AG09309 (cell line): ENCODE data around the gene C7orf25.

Experiments
- DNase-seq: peaks from one replicate; pipeline ENCODE4 v3.0.0-alpha.2; 2010; ENCODE audit warnings: low read depth
- H3K4me3 ChIP-seq: 2 replicates; pipeline ENCODE4 v1.5.1; 2011; ENCODE audit warnings: mild to moderate bottlenecking, low read depth, low read length, moderate library complexity; ENCODE audit not compliant: control insufficient read depth
- CTCF ChIP-seq: IDR thresholded peaks from 2 replicates; pipeline ENCODE4 v1.5.1; 2011; ENCODE audit warnings: mild to moderate bottlenecking, low read depth, low read length, inconsistent platforms; ENCODE audit not compliant: insufficient read depth, control insufficient read depth; ENCODE audit errors: missing control alignments

C7orf25 gene

GRCh38 chr7:42935861-42936260, 24.0 kb upstream of the C7orf25 start:
- DNase-seq = no peak
- no peak overlapping the region for H3K4me3 ChIP-seq
- TF ChIP-seq CTCF = no peak

GRCh38 chr7:42934291-42934690, 22.4 kb upstream of the C7orf25 start:
- no peak overlapping the region for H3K4me3 ChIP-seq
- DNase-seq = no peak
- TF ChIP-seq CTCF = no peak

- H3K4me3 ChIP-seq = peak overlapping the region; percentile 96
- no peak for DNase-seq
These were observed 21.1 kb upstream of the C7orf25 start for GRCh38 chr7:42932811-42933591.

GRCh38 chr7:42931834-42932651, 20.2 kb upstream of the C7orf25 start, which contains the start of the genes MRPL32 and PSMA2:
MRPL32 (plus strand) TSS chr7:42932376; CDS start chr7:42932387, 11 bp downstream.
PSMA2 (minus strand) TSS chr7:42932174; CDS start chr7:42932158, 16 bp downstream.
- peak within 1 kb of the TSS; percentile 96 for H3K4me3 ChIP-seq
- peak; percentile 92 for DNase-seq
- TF ChIP-seq CTCF = no peak

More at GRCh38 chr7:42932811-42933591, 21.1 kb upstream of the C7orf25 start:
- TF ChIP-seq CTCF = no peak

- no peak for DNase-seq
- peak overlapping the region; percentile 96 for H3K4me3 ChIP-seq
- no peak for TF ChIP-seq CTCF
These were observed 19.6 kb upstream of the C7orf25 start for GRCh38 chr7:42931447-42931833.

GRCh38 chr7:42930889-42931288, 19.0 kb upstream of the C7orf25 start:
- TF ChIP-seq CTCF = no peak
- no peak for DNase-seq
- H3K4me3 ChIP-seq = peak overlapping the region; percentile 96
